HepG2 (cell line): Measurements from ENCODE around the gene LIPC. TPM values are rescaled to one million over a fixed set of nuclear protein-coding genes. Genes with fewer than 3 reads are reported as not detected.

Experiments
- ATF4 ChIP-seq, 2 experiments: fragments of 450-650 bp in 1 of 2; sonication (generic) in 1 of 2; formaldehyde crosslinking; IDR thresholded peaks; 2 replicates each; pipeline versions ENCODE4 v1.5.0 to v1.8.0; 2020 to 2022; ENCODE audit warnings: mild to moderate bottlenecking in 1 of 2, missing genetic modification reagents in 1 of 2
- IRF2 ChIP-seq: IDR thresholded peaks from 2 replicates; pipeline ENCODE4 v1.6.1; 2018; ENCODE audit warnings: missing genetic modification reagents, missing compliant biosample characterization
- KLF11 ChIP-seq: IDR thresholded peaks from 2 replicates; pipeline ENCODE4 v1.6.1; 2016; ENCODE audit warnings: missing compliant biosample characterization
- SOX5 ChIP-seq: IDR thresholded peaks from 2 replicates; pipeline ENCODE4 v1.6.1; 2016; ENCODE audit warnings: borderline replicate concordance
- TARDBP ChIP-seq: sonication (generic); formaldehyde crosslinking; IDR thresholded peaks from 2 replicates; pipeline ENCODE4 v1.8.0; 2022; ENCODE audit warnings: mild to moderate bottlenecking, missing genetic modification reagents
- TBL1XR1 ChIP-seq: fragments of 150-350 bp; IDR thresholded peaks from 2 replicates; pipeline ENCODE4 v1.6.1; 2014; ENCODE audit warnings: borderline replicate concordance, low read length; ENCODE audit not compliant: partially characterized antibody
- TFE3 ChIP-seq: IDR thresholded peaks from 2 replicates; pipeline ENCODE4 v1.6.1; 2016
- ZMAT5 ChIP-seq: sonication (generic); formaldehyde crosslinking; IDR thresholded peaks from 2 replicates; pipeline ENCODE4 v1.5.0; 2020; ENCODE audit warnings: mild to moderate bottlenecking, low read depth, missing genetic modification reagents, borderline replicate concordance
- ZMYM3 ChIP-seq: sonication (generic); formaldehyde crosslinking; IDR thresholded peaks from 2 replicates; pipeline ENCODE4 v1.5.1; 2020; ENCODE audit warnings: mild to moderate bottlenecking, missing genetic modification reagents
- polyA plus RNA-seq, 8 experiments: library from polyadenylated mRNA; depleted of rRNA in 3 of 8; stranded (reverse) in 7 of 8; unstranded in 1 of 8; fragments of >200 nt; fragmentation: Illumina TruSeq in 4 of 8; extraction: Trizol in 4 of 8; gene quantifications; 2 replicates each; pipeline versions ENCODE4 v1.2.1 to v1.2.3, GENCODE V29; 2011 to 2016; ENCODE audit warnings: low read depth in 4 of 8, missing spikeins in 1 of 8, mixed read lengths in 1 of 8; ENCODE audit not compliant: insufficient read depth in 1 of 8
- total RNA-seq, 5 experiments: library from RNA; depleted of rRNA; stranded (reverse); fragments of >200 nt; fragmentation: Illumina TruSeq; extraction: Trizol; gene quantifications; 2 replicates each; pipeline ENCODE4 v1.2.3, GENCODE V29; 2016; ENCODE audit warnings: low read depth in 1 of 5
- TF ChIP-seq, protein P1 (sequence below): sonication (generic); formaldehyde crosslinking; IDR thresholded peaks from 2 replicates; pipeline ENCODE4 v1.5.1; 2020; ENCODE audit warnings: mild to moderate bottlenecking, moderate library complexity, missing genetic modification reagents

LIPC gene
- total and polyA plus RNA-seq, 2 of the 13 experiments (the other 11 are each of a cell fraction or from before 2014, with no cell fraction given) = 26.0 to 38.0 TPM

GRCh38 chr15:58467121-58467721, 35.4 kb downstream of the LIPC start (continued):
- TF ChIP-seq ZMAT5 (no peak), TARDBP (CRISPR knock-in tag) (0 out of 2 replicates have a peak, but pooled peaks have one; percentile 0), KLF11 (CRISPR knock-in tag) (0 out of 2 replicates have a peak, but pooled peaks have one; percentile 5), TBL1XR1 (no peak), IRF2 (peak; percentile 12), ATF4 (CRISPR knock-in tag; IDR thresholded peaks at IDR 0.05) (peak in 1 of 2 experiments; percentile 90; a peak in 2 of 4 replicates), ZMYM3 (CRISPR knock-in tag) (0 out of 2 replicates have a peak, but pooled peaks have one; percentile 16), TFE3 (CRISPR knock-in tag) (0 out of 2 replicates have a peak, but pooled peaks have one; percentile 21), SOX5 (CRISPR knock-in tag) (no peak)
- TF ChIP-seq, protein P1, sequence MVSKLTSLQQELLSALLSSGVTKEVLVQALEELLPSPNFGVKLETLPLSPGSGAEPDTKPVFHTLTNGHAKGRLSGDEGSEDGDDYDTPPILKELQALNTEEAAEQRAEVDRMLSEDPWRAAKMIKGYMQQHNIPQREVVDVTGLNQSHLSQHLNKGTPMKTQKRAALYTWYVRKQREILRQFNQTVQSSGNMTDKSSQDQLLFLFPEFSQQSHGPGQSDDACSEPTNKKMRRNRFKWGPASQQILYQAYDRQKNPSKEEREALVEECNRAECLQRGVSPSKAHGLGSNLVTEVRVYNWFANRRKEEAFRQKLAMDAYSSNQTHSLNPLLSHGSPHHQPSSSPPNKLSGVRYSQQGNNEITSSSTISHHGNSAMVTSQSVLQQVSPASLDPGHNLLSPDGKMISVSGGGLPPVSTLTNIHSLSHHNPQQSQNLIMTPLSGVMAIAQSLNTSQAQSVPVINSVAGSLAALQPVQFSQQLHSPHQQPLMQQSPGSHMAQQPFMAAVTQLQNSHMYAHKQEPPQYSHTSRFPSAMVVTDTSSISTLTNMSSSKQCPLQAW (CRISPR knock-in tag) = 0 out of 2 replicates have a peak, but pooled peaks have one; percentile 61
